HG03025 (cell line): Measurements from ENCODE around the gene AP5M1.
"Not testable (repeated sequence)": the region's sequence is repeated elsewhere in the genome, so short reads cannot be mapped to it uniquely, and the experiment has no call there.

ENCODE experiments used
- ATAC-seq: cut with Tn5 transposase; IDR thresholded peaks from one replicate; pipeline ENCODE4 v1.9.1; 2021; ENCODE audit warnings: mild to moderate bottlenecking, moderate library complexity; ENCODE audit not compliant: unreplicated experiment, low FRiP score

Gene AP5M1

GRCh38 chr14:57287745-57288144 is 19.0 kb downstream of the AP5M1 start:
- ATAC-seq, result no peak

GRCh38 chr14:57290751-57291150 is 22.0 kb downstream of the AP5M1 start:
- ATAC-seq, result no peak

GRCh38 chr14:57291692-57292647 is 23.2 kb downstream of the AP5M1 start:
- no peak for ATAC-seq

- ATAC-seq, result no peak
Measured at GRCh38 chr14:57293866-57294837, 25.4 kb downstream of the AP5M1 start.

GRCh38 chr14:57295239-57295638 is 26.5 kb downstream of the AP5M1 start:
- no peak for ATAC-seq

GRCh38 chr14:57297852-57298251 is 29.1 kb downstream of the AP5M1 start:
- no peak for ATAC-seq

GRCh38 chr14:57299511-57299910 is 30.7 kb downstream of the AP5M1 start:
- ATAC-seq, result no peak

GRCh38 chr14:57302883-57303282 is 34.1 kb downstream of the AP5M1 start:
- ATAC-seq, result no peak

GRCh38 chr14:57314396-57315089 is 45.8 kb downstream of the AP5M1 start:
- ATAC-seq, result no peak

GRCh38 chr14:57317248-57317833 is 48.6 kb downstream of the AP5M1 start:
- ATAC-seq, result no peak

GRCh38 chr14:57319636-57320192 is 50.9 kb downstream of the AP5M1 start:
- ATAC-seq, result no peak

GRCh38 chr14:57323721-57324120 is 55.0 kb downstream of the AP5M1 start:
- ATAC-seq, result no peak

GRCh38 chr14:57326253-57326652 is 57.5 kb downstream of the AP5M1 start:
- ATAC-seq, result peak; percentile 83

GRCh38 chr14:57329833-57330232 is 61.1 kb downstream of the AP5M1 start:
- no peak for ATAC-seq

- ATAC-seq, result not testable (repeated sequence)
Measured at GRCh38 chr14:57332475-57332874, 63.7 kb downstream of the AP5M1 start.

GRCh38 chr14:57333726-57334125 is 65.0 kb downstream of the AP5M1 start:
- not testable (repeated sequence) for ATAC-seq

- not testable (repeated sequence) for ATAC-seq
Measured at GRCh38 chr14:57343545-57344297, 75.0 kb downstream of the AP5M1 start.

GRCh38 chr14:57345106-57345505 is 76.3 kb downstream of the AP5M1 start:
- no peak for ATAC-seq

- ATAC-seq, result no peak
Measured at GRCh38 chr14:57346741-57347140, 78.0 kb downstream of the AP5M1 start.
